ENCODE measurements around the gene RUBCN. TPM values are rescaled to one million over a fixed set of nuclear protein-coding genes. Genes with fewer than 3 reads are reported as not detected.

The RUBCN gene
- total RNA-seq (2014; rRNA removed; shearing (Covaris generic); ENCODE audit: low replicate concordance): 87.0 and 128 TPM in 2 replicates

- peak within 1 kb of the TSS; percentile 96 for H3K4me2 ChIP-seq (ENCODE audit: low read depth, low read length, poor library complexity, severe bottlenecking)
- peak within 1 kb of the TSS; percentile 97 for H3K27ac ChIP-seq (ENCODE audit: low read length)
- H3K9me3 ChIP-seq (ENCODE audit: low read length): no peaks in the 10 kb centered on the region
- no peaks in the 10 kb centered on the region for H3K27me3 ChIP-seq (ENCODE audit: low read length)
- H3K4me3 ChIP-seq (ENCODE audit: low read length): peak within 1 kb of the TSS; percentile 89
- no peaks in the 10 kb centered on the region for H4K20me1 ChIP-seq (ENCODE audit: insufficient read depth, low read depth, low read length)
- H2AFZ ChIP-seq (ENCODE audit: low read length): peak within 1 kb of the TSS; percentile 49; the same call in 1 of the 2 replicates
- H3K79me2 ChIP-seq (ENCODE audit: low read length): peaks cover 64% of the 10 kb centered on the region
- H3K9ac ChIP-seq (ENCODE audit: low read length): peak within 1 kb of the TSS; percentile 92
- peak; percentile 100 for DNase-seq
- H3K4me1 ChIP-seq (ENCODE audit: low read length): peaks cover 50% of the 10 kb centered on the region
- peaks cover 16% of the 10 kb centered on the region for H3K36me3 ChIP-seq (ENCODE audit: insufficient read depth, low read length)
- no peaks in the 10 kb centered on the region for H3K9me2 ChIP-seq (replicated peaks; ENCODE audit: insufficient read depth, low read length)
Observed at GRCh38 chr3:197736491-197737318, at the start of gene RUBCN. Gene RUBCN (minus strand): TSS chr3:197736904. CDS start chr3:197736719, 185 bp downstream.

DNA sequence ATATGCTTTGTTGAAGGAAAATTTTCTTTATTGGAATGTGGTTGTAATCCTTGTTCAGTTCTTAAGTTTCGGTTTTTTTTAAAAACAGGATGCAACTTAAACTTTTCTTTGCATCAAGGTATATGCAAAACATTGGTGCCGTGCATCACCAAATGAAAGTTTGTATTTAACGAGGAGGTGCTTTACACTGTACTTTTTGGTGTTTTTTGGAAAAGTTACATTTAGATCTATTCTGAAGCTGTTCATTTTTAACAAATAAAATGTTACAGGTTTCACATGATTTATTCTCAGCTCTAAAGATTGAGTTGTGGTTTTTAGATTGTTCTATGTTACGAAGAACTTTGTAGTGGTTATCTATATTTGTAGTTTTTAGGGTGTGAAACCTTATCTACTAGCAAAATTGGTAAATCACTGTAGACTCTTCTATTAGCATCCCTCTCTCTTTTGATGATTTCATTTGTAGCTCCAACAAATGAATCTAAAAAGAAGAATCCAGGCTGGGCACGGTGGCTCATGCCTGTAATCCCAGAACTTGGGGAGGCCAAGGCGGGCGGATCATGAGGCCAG, 47.4 kb upstream of the RUBCN start:
- no peak for DNase-seq
- H3K4me2 ChIP-seq (ENCODE audit: low read depth, low read length, poor library complexity, severe bottlenecking): peak overlapping the region; percentile 6
- H3K4me3 ChIP-seq (ENCODE audit: low read length): no peak overlapping the region
- no peak overlapping the region for H2AFZ ChIP-seq (ENCODE audit: low read length)
- peak overlapping the region; percentile 49 for H3K27ac ChIP-seq (ENCODE audit: low read length)
- peaks cover 35% of the 10 kb centered on the region for H3K79me2 ChIP-seq (ENCODE audit: low read length)
- peaks cover 38% of the 10 kb centered on the region for H3K4me1 ChIP-seq (ENCODE audit: low read length)
- no peaks in the 10 kb centered on the region for H3K9me2 ChIP-seq (replicated peaks; ENCODE audit: insufficient read depth, low read length)
- no peak overlapping the region for H3K9ac ChIP-seq (ENCODE audit: low read length)
- H3K27me3 ChIP-seq (ENCODE audit: low read length): no peaks in the 10 kb centered on the region
- H3K9me3 ChIP-seq (ENCODE audit: low read length): no peaks in the 10 kb centered on the region
- H4K20me1 ChIP-seq (ENCODE audit: insufficient read depth, low read depth, low read length): no peaks in the 10 kb centered on the region
- H3K36me3 ChIP-seq (ENCODE audit: insufficient read depth, low read length): peaks cover 50% of the 10 kb centered on the region

DNA sequence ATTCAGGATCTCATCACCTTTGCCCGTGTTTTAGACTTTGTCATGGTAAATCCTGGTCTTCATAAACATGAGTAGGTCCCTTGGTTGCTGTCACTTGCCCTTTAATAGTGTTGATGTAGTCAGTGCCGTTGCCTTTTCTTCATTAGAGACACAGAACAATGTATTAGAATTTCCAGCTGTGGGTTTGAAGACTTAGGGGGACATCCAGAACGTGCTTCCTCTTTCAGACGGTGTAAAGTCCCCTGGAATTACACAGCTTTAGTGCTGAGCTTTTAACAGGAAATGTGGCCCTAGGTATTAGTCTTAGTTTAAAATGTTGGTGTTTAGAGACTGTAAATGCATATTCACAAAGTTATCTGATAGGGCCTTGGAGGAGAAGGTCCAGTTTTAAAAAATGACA, 45.5 kb upstream of the RUBCN start:
- Histone ChIP-seq H3K4me3 (ENCODE audit: low read length) (no peak overlapping the region), H3K27ac (ENCODE audit: low read length) (peak overlapping the region; percentile 49), H3K27me3 (ENCODE audit: low read length) (no peaks in the 10 kb centered on the region), H3K9ac (ENCODE audit: low read length) (0 out of 2 replicates have a peak overlapping the region, but pooled peaks have one; percentile 1), H3K9me3 (ENCODE audit: low read length) (no peaks in the 10 kb centered on the region), H3K4me2 (ENCODE audit: low read depth, low read length, poor library complexity, severe bottlenecking) (peak overlapping the region; percentile 21), H3K4me1 (ENCODE audit: low read length) (peaks cover 38% of the 10 kb centered on the region), H3K9me2 (replicated peaks; ENCODE audit: insufficient read depth, low read length) (no peaks in the 10 kb centered on the region), H2AFZ (ENCODE audit: low read length) (no peak overlapping the region), H4K20me1 (ENCODE audit: insufficient read depth, low read depth, low read length) (no peaks in the 10 kb centered on the region), H3K79me2 (ENCODE audit: low read length) (peaks cover 42% of the 10 kb centered on the region), H3K36me3 (ENCODE audit: insufficient read depth, low read length) (peaks cover 68% of the 10 kb centered on the region)
- no peak for DNase-seq

GRCh38 chr3:197775317-197775716, 38.6 kb upstream of the RUBCN start:
- H3K79me2 ChIP-seq (ENCODE audit: low read length): peaks cover 64% of the 10 kb centered on the region
- no peaks in the 10 kb centered on the region for H3K9me3 ChIP-seq (ENCODE audit: low read length)
- no peak overlapping the region for H3K4me3 ChIP-seq (ENCODE audit: low read length)
- no peak for DNase-seq
- H3K9me2 ChIP-seq (replicated peaks; ENCODE audit: insufficient read depth, low read length): no peaks in the 10 kb centered on the region
- no peaks in the 10 kb centered on the region for H3K4me1 ChIP-seq (ENCODE audit: low read length)
- H3K4me2 ChIP-seq (ENCODE audit: low read depth, low read length, poor library complexity, severe bottlenecking): no peak overlapping the region
- peaks cover 87% of the 10 kb centered on the region for H3K36me3 ChIP-seq (ENCODE audit: insufficient read depth, low read length)
- no peaks in the 10 kb centered on the region for H3K27me3 ChIP-seq (ENCODE audit: low read length)
- H3K9ac ChIP-seq (ENCODE audit: low read length): no peak overlapping the region
- H4K20me1 ChIP-seq (ENCODE audit: insufficient read depth, low read depth, low read length): no peaks in the 10 kb centered on the region
- H3K27ac ChIP-seq (ENCODE audit: low read length): no peak overlapping the region
- H2AFZ ChIP-seq (ENCODE audit: low read length): no peak overlapping the region

- no peak overlapping the region for H2AFZ ChIP-seq (ENCODE audit: low read length)
- H3K4me3 ChIP-seq (ENCODE audit: low read length): no peak overlapping the region
- no peak overlapping the region for H3K9ac ChIP-seq (ENCODE audit: low read length)
- no peaks in the 10 kb centered on the region for H3K4me1 ChIP-seq (ENCODE audit: low read length)
- no peak overlapping the region for H3K4me2 ChIP-seq (ENCODE audit: low read depth, low read length, poor library complexity, severe bottlenecking)
- H3K9me3 ChIP-seq (ENCODE audit: low read length): no peaks in the 10 kb centered on the region
- no peak overlapping the region for H3K27ac ChIP-seq (ENCODE audit: low read length)
- H3K36me3 ChIP-seq (ENCODE audit: insufficient read depth, low read length): peaks cover 76% of the 10 kb centered on the region
- no peaks in the 10 kb centered on the region for H3K27me3 ChIP-seq (ENCODE audit: low read length)
- H4K20me1 ChIP-seq (ENCODE audit: insufficient read depth, low read depth, low read length): no peaks in the 10 kb centered on the region
- no peaks in the 10 kb centered on the region for H3K9me2 ChIP-seq (replicated peaks; ENCODE audit: insufficient read depth, low read length)
- peaks cover 94% of the 10 kb centered on the region for H3K79me2 ChIP-seq (ENCODE audit: low read length)
- DNase-seq: no peak
Observed at GRCh38 chr3:197761784-197762183, 25.1 kb upstream of the RUBCN start.

- no peak for DNase-seq
- H3K4me2 ChIP-seq (ENCODE audit: low read depth, low read length, poor library complexity, severe bottlenecking): no peak overlapping the region
- peaks cover 97% of the 10 kb centered on the region for H3K79me2 ChIP-seq (ENCODE audit: low read length)
- no peaks in the 10 kb centered on the region; the same call in 1 of the 2 replicates for H3K4me1 ChIP-seq (ENCODE audit: low read length)
- no peaks in the 10 kb centered on the region for H3K27me3 ChIP-seq (ENCODE audit: low read length)
- H3K9ac ChIP-seq (ENCODE audit: low read length): no peak overlapping the region
- H3K36me3 ChIP-seq (ENCODE audit: insufficient read depth, low read length): peaks cover 77% of the 10 kb centered on the region
- 0 out of 2 replicates have a peak, but pooled peaks cover 3% of the 10 kb centered on the region for H4K20me1 ChIP-seq (ENCODE audit: insufficient read depth, low read depth, low read length)
- no peak overlapping the region for H2AFZ ChIP-seq (ENCODE audit: low read length)
- no peak overlapping the region for H3K4me3 ChIP-seq (ENCODE audit: low read length)
- no peaks in the 10 kb centered on the region for H3K9me2 ChIP-seq (replicated peaks; ENCODE audit: insufficient read depth, low read length)
- no peaks in the 10 kb centered on the region for H3K9me3 ChIP-seq (ENCODE audit: low read length)
- H3K27ac ChIP-seq (ENCODE audit: low read length): no peak overlapping the region
Observed at GRCh38 chr3:197758512-197758911, 21.8 kb upstream of the RUBCN start.

DNA sequence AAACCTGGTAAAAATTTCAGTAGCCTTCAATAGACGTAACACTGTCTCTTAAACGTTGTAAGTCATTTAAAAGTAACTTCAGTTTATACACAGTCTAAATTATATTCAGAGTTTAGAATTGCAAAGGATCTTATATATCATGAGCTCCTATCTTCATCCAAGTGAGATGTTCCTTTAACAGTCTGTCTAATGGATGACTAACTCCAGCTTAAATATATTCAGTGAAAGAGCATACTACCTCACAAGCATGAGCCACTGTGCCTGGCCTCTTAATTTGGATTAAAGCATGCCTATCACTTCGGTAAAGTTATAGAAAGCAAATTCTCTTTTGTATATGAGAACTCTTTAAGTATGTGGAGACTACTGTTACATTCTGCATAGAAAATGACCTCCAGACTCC, 20.0 kb upstream of the RUBCN start:
- no peak overlapping the region for H3K9ac ChIP-seq (ENCODE audit: low read length)
- DNase-seq: no peak
- H3K36me3 ChIP-seq (ENCODE audit: insufficient read depth, low read length): peaks cover 65% of the 10 kb centered on the region
- H3K9me2 ChIP-seq (replicated peaks; ENCODE audit: insufficient read depth, low read length): no peaks in the 10 kb centered on the region
- peaks cover 11% of the 10 kb centered on the region; the same call in 1 of the 2 replicates for H4K20me1 ChIP-seq (ENCODE audit: insufficient read depth, low read depth, low read length)
- no peak overlapping the region for H3K27ac ChIP-seq (ENCODE audit: low read length)
- H3K4me1 ChIP-seq (ENCODE audit: low read length): peaks cover 16% of the 10 kb centered on the region
- peaks cover 97% of the 10 kb centered on the region for H3K79me2 ChIP-seq (ENCODE audit: low read length)
- no peak overlapping the region for H2AFZ ChIP-seq (ENCODE audit: low read length)
- H3K4me2 ChIP-seq (ENCODE audit: low read depth, low read length, poor library complexity, severe bottlenecking): no peak overlapping the region
- H3K9me3 ChIP-seq (ENCODE audit: low read length): no peaks in the 10 kb centered on the region
- no peak overlapping the region for H3K4me3 ChIP-seq (ENCODE audit: low read length)
- no peaks in the 10 kb centered on the region for H3K27me3 ChIP-seq (ENCODE audit: low read length)

DNA sequence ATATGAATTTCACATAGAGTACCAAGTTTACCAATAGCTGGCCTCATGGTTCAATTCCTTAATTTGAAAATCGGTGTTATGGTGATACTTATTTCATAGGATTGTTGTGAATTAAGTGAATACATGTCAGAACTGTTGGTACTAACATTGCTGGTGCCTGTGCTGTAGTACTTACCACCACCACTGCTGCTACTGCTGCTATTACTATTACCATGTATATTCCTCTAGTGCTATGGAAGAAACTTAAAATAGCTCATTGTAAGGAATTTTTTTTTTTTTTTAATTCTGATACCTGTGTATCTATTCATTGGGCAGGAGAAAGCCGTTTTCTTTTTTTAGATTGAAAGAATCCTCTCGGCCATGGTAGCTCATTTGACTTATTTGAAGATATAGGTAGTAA, 16.6 kb upstream of the RUBCN start:
- Histone ChIP-seq H4K20me1 (ENCODE audit: insufficient read depth, low read depth, low read length) (peaks cover 18% of the 10 kb centered on the region; the same call in 1 of the 2 replicates), H3K9me2 (replicated peaks; ENCODE audit: insufficient read depth, low read length) (no peaks in the 10 kb centered on the region), H3K4me1 (ENCODE audit: low read length) (peaks cover 27% of the 10 kb centered on the region), H3K9me3 (ENCODE audit: low read length) (no peaks in the 10 kb centered on the region), H3K4me3 (ENCODE audit: low read length) (no peak overlapping the region; the same call in 1 of the 2 replicates), H3K9ac (ENCODE audit: low read length) (0 out of 2 replicates have a peak overlapping the region, but pooled peaks have one; percentile 5), H3K27ac (ENCODE audit: low read length) (peak overlapping the region; percentile 43; the same call in 1 of the 2 replicates), H2AFZ (ENCODE audit: low read length) (no peak overlapping the region), H3K79me2 (ENCODE audit: low read length) (peaks cover 90% of the 10 kb centered on the region), H3K4me2 (ENCODE audit: low read depth, low read length, poor library complexity, severe bottlenecking) (peak overlapping the region; percentile 81), H3K27me3 (ENCODE audit: low read length) (no peaks in the 10 kb centered on the region), H3K36me3 (ENCODE audit: insufficient read depth, low read length) (peaks cover 31% of the 10 kb centered on the region)
- DNase-seq: no peak

All from Karpas-422 (cell line).